ENCODE results near the gene GNG7. TPM values are rescaled to one million over a fixed set of nuclear protein-coding genes. Genes with fewer than 3 reads are reported as not detected.

The GNG7 gene
- total RNA-seq, 1 experiment from 2014 or later = 9.6 TPM

DNA sequence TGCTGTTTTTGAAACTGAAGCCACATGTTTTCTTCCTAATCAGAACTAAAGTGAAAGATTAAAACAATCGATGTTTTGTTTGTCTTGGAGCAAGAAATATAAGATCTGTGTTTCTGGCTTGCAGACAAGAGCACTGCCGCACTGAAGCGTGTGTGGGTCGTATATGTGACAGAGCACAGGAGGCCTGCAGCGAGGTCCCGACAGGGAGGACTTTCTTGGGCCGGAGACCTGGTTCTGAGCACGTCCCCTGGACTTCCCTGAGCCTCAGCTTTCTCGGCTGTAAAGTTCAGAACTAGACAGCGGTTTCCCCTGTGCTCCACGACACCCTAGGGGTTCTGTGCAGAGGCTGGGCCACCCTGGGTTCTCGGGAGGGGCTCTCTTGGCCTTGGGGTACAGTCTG lies 166.0 kb downstream of the GNG7 start:
- no peak for ATAC-seq
- peak overlapping the region; percentile 63; the same call in 1 of the 2 replicates for H3K27ac Mint-ChIP-seq
- no peak overlapping the region for H3K4me3 Mint-ChIP-seq
- peaks cover 8% of the 10 kb centered on the region; the same call in 1 of the 2 replicates for H3K4me1 Mint-ChIP-seq
- peaks cover 20% of the 10 kb centered on the region for H3K36me3 Mint-ChIP-seq
- H3K9me3 Mint-ChIP-seq = peaks cover 32% of the 10 kb centered on the region
- POLR2A ChIA-PET = no interaction called here
- CTCF ChIA-PET = no interaction called here
- TF ChIP-seq TEAD1 (CRISPR knock-in tag; IDR thresholded peaks at IDR 0.05) (no peak), EMX1 (CRISPR knock-in tag; IDR thresholded peaks at IDR 0.05) (no peak), GTF2I (CRISPR knock-in tag; conservative IDR thresholded peaks at IDR 0.05) (no peak), ESRRA (CRISPR knock-in tag; IDR thresholded peaks at IDR 0.05; ENCODE audit: borderline replicate concordance) (no peak)
- TF ChIP-seq, protein P1, sequence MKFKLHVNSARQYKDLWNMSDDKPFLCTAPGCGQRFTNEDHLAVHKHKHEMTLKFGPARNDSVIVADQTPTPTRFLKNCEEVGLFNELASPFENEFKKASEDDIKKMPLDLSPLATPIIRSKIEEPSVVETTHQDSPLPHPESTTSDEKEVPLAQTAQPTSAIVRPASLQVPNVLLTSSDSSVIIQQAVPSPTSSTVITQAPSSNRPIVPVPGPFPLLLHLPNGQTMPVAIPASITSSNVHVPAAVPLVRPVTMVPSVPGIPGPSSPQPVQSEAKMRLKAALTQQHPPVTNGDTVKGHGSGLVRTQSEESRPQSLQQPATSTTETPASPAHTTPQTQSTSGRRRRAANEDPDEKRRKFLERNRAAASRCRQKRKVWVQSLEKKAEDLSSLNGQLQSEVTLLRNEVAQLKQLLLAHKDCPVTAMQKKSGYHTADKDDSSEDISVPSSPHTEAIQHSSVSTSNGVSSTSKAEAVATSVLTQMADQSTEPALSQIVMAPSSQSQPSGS (CRISPR knock-in tag; IDR thresholded peaks at IDR 0.05; ENCODE audit: borderline replicate concordance, low read depth) = no peak
- TF ChIP-seq, protein P2, sequence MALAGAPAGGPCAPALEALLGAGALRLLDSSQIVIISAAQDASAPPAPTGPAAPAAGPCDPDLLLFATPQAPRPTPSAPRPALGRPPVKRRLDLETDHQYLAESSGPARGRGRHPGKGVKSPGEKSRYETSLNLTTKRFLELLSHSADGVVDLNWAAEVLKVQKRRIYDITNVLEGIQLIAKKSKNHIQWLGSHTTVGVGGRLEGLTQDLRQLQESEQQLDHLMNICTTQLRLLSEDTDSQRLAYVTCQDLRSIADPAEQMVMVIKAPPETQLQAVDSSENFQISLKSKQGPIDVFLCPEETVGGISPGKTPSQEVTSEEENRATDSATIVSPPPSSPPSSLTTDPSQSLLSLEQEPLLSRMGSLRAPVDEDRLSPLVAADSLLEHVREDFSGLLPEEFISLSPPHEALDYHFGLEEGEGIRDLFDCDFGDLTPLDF (CRISPR knock-in tag; IDR thresholded peaks at IDR 0.05) = no peak
- DNase-seq (ENCODE audit: low spot score) = no peak
- no peaks in the 10 kb centered on the region for H3K27me3 Mint-ChIP-seq (ENCODE audit: low read depth)

DNA sequence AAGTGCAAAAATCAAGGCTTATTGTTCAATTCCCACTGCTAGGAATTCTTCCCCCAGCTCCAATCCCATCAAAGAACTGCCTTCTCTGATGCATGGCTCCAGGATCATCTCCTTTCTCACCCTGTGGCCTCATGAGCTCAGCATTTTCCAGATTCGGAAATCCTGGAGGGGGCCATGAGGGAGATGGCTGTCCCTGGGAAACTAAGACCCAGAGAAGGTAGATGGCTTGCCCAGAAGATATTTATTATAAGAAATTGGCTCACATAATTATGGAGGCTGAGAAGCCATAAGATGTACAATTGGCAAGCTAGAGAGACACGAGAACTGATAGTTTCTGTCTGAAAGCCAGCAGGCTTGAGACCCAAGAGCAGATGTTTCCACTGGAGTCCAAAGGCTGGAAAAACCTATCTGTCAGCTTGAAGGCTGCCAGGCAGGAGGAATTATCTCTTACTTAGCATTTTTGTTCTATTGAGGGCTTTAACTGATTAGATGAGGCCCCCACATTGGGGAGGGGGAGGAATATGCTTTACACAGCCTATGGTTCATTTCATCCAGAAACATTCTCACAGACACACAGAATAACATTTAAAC lies 168.0 kb downstream of the GNG7 start:
- TF ChIP-seq, protein P3, sequence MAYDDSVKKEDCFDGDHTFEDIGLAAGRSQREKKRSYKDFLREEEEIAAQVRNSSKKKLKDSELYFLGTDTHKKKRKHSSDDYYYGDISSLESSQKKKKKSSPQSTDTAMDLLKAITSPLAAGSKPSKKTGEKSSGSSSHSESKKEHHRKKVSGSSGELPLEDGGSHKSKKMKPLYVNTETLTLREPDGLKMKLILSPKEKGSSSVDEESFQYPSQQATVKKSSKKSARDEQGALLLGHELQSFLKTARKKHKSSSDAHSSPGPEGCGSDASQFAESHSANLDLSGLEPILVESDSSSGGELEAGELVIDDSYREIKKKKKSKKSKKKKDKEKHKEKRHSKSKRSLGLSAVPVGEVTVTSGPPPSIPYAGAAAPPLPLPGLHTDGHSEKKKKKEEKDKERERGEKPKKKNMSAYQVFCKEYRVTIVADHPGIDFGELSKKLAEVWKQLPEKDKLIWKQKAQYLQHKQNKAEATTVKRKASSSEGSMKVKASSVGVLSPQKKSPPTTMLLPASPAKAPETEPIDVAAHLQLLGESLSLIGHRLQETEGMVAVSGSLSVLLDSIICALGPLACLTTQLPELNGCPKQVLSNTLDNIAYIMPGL (CRISPR knock-in tag; IDR thresholded peaks at IDR 0.05) = no peak
- no peak for TF ChIP-seq HMGA2 (CRISPR knock-in tag; IDR thresholded peaks at IDR 0.05)
- TF ChIP-seq, protein P4, sequence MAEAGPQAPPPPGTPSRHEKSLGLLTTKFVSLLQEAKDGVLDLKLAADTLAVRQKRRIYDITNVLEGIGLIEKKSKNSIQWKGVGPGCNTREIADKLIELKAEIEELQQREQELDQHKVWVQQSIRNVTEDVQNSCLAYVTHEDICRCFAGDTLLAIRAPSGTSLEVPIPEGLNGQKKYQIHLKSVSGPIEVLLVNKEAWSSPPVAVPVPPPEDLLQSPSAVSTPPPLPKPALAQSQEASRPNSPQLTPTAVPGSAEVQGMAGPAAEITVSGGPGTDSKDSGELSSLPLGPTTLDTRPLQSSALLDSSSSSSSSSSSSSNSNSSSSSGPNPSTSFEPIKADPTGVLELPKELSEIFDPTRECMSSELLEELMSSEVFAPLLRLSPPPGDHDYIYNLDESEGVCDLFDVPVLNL (CRISPR knock-in tag; IDR thresholded peaks at IDR 0.05; ENCODE audit: borderline replicate concordance, low read depth) = no peak
- Mint-ChIP-seq H3K27ac (no peak overlapping the region), H3K9me3 (peaks cover 32% of the 10 kb centered on the region), H3K4me3 (no peak overlapping the region), H3K36me3 (peaks cover 20% of the 10 kb centered on the region), H3K4me1 (no peaks in the 10 kb centered on the region), H3K27me3 (ENCODE audit: low read depth) (no peaks in the 10 kb centered on the region)
- CTCF ChIA-PET = interaction anchor here (0.9 to 1.1 kb wide), 3 partner anchors 45 to 79 kb away, joined by 3 to 5 read pairs (median 4); partner anchors contain the start of gene LMNB2
- ATAC-seq (no peak), DNase-seq (ENCODE audit: low spot score) (no peak)
- POLR2A ChIA-PET = interaction anchor here (0.6 to 0.8 kb wide), 2 partner anchors 9 to 58 kb away, joined by 3 read pairs; no protein-coding TSS in a partner anchor

DNA sequence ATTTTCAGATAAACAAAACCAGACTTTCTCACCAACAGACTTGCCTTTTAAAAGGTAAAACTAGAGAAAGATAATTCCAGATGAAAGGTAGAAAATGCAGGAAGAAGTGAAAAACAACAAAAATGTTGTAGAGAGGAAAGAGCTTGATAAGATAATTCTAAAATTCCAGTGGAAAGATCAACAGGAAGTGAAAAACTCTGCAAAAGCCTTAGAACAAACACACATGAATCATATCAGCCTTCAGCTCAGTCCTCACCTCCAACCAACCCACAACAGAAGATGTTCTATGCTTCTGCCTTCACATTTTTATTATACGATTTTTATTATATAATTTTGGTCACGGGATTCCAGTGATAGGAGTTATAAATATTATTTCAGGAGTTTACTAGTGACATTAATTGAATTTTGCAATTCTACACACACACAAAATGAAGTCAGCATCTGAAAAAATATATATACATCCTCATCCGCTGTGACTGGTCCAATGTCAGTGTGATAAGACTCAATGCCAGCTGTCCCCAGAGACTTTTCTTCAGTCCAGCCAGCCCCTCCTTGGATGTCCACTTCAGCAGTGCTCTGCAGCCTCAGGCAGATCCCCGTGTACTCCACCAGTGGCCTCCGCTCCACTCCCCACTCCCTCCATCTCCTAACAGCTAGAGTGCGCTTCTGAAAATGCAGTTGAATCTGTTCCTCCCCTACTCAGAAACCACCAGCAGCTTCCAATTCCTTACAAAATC lies 168.6 kb downstream of the GNG7 start:
- DNase-seq (ENCODE audit: low spot score) (no peak), ATAC-seq (no peak)
- Mint-ChIP-seq H3K9me3 (peaks cover 32% of the 10 kb centered on the region), H3K4me3 (no peak overlapping the region), H3K27me3 (ENCODE audit: low read depth) (no peaks in the 10 kb centered on the region), H3K36me3 (peaks cover 20% of the 10 kb centered on the region), H3K4me1 (no peaks in the 10 kb centered on the region), H3K27ac (no peak overlapping the region)
- ChIA-PET CTCF (interaction anchor here (0.9 to 1.1 kb wide), 3 partner anchors 45 to 80 kb away, joined by 3 to 5 read pairs (median 4); partner anchors contain the start of gene LMNB2), POLR2A (interaction anchor here (0.6 to 0.8 kb wide), 2 partner anchors 10 to 57 kb away, joined by 3 read pairs; no protein-coding TSS in a partner anchor)
- TF ChIP-seq ZNF219 (CRISPR knock-in tag; IDR thresholded peaks at IDR 0.05; ENCODE audit: borderline replicate concordance) = no peak
- TF ChIP-seq, protein P5, sequence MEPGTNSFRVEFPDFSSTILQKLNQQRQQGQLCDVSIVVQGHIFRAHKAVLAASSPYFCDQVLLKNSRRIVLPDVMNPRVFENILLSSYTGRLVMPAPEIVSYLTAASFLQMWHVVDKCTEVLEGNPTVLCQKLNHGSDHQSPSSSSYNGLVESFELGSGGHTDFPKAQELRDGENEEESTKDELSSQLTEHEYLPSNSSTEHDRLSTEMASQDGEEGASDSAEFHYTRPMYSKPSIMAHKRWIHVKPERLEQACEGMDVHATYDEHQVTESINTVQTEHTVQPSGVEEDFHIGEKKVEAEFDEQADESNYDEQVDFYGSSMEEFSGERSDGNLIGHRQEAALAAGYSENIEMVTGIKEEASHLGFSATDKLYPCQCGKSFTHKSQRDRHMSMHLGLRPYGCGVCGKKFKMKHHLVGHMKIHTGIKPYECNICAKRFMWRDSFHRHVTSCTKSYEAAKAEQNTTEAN (CRISPR knock-in tag; IDR thresholded peaks at IDR 0.05) = no peak
- no peak for TF ChIP-seq ZNF121 (CRISPR knock-in tag; IDR thresholded peaks at IDR 0.05)
- TF ChIP-seq, protein P6, sequence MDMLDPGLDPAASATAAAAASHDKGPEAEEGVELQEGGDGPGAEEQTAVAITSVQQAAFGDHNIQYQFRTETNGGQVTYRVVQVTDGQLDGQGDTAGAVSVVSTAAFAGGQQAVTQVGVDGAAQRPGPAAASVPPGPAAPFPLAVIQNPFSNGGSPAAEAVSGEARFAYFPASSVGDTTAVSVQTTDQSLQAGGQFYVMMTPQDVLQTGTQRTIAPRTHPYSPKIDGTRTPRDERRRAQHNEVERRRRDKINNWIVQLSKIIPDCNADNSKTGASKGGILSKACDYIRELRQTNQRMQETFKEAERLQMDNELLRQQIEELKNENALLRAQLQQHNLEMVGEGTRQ (CRISPR knock-in tag; IDR thresholded peaks at IDR 0.05) = no peak
- TF ChIP-seq FOXJ3 (CRISPR knock-in tag; IDR thresholded peaks at IDR 0.05; ENCODE audit: borderline replicate concordance) = no peak
- no peak for TF ChIP-seq NR3C1 (CRISPR knock-in tag; conservative IDR thresholded peaks at IDR 0.05; ENCODE audit: low read depth)
- no peak for TF ChIP-seq CREM (CRISPR knock-in tag; IDR thresholded peaks at IDR 0.05)
- TF ChIP-seq, protein P7, sequence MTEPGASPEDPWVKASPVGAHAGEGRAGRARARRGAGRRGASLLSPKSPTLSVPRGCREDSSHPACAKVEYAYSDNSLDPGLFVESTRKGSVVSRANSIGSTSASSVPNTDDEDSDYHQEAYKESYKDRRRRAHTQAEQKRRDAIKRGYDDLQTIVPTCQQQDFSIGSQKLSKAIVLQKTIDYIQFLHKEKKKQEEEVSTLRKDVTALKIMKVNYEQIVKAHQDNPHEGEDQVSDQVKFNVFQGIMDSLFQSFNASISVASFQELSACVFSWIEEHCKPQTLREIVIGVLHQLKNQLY (CRISPR knock-in tag; IDR thresholded peaks at IDR 0.05) = no peak
- no peak for TF ChIP-seq SOX15 (CRISPR knock-in tag; IDR thresholded peaks at IDR 0.05)
- no peak for TF ChIP-seq HMGA2 (CRISPR knock-in tag; IDR thresholded peaks at IDR 0.05)
- no peak for TF ChIP-seq ZNF263 (CRISPR knock-in tag; IDR thresholded peaks at IDR 0.05; ENCODE audit: low read depth)

Measured in WTC11 (cell line).